Hepatocyte (in vitro differentiated cells): ENCODE data around the gene FOLR3. TPM values are rescaled to one million over a fixed set of nuclear protein-coding genes. Genes with fewer than 3 reads are reported as not detected.

Source experiments
- DNase-seq: peaks from one replicate; pipeline ENCODE4 v3.0.0-alpha.2; 2016; ENCODE audit warnings: low spot score
- H2AFZ ChIP-seq: fragments of 200-600 bp; sonication (generic); 2 replicates; pipeline ENCODE4 v1.6.0; 2016; ENCODE audit warnings: antibody characterized with exemption, mild to moderate bottlenecking
- H3K27ac ChIP-seq: fragments of 200-600 bp; sonication (generic); 2 replicates; pipeline ENCODE4 v1.5.1; 2016; ENCODE audit warnings: mild to moderate bottlenecking
- H3K27me3 ChIP-seq: fragments of 200-600 bp; sonication (generic); 2 replicates; pipeline ENCODE4 v1.6.1; 2016
- H3K36me3 ChIP-seq: fragments of 200-600 bp; sonication (generic); replicated peaks from 2 replicates; pipeline ENCODE4 v1.5.1; 2016; ENCODE audit warnings: low read depth; ENCODE audit not compliant: insufficient read depth
- H3K4me1 ChIP-seq: fragments of 200-600 bp; sonication (generic); 2 replicates; pipeline ENCODE4 v1.5.1; 2016; ENCODE audit warnings: mild to moderate bottlenecking, moderate library complexity; ENCODE audit not compliant: insufficient read depth
- H3K4me2 ChIP-seq: fragments of 200-600 bp; sonication (generic); 2 replicates; pipeline ENCODE4 v1.6.0; 2016
- H3K4me3 ChIP-seq: fragments of 200-600 bp; sonication (generic); 2 replicates; pipeline ENCODE4 v1.5.1; 2016; ENCODE audit warnings: mild to moderate bottlenecking
- H3K79me2 ChIP-seq: fragments of 200-600 bp; sonication (generic); 2 replicates; pipeline ENCODE4 v1.6.0; 2017; ENCODE audit warnings: mild to moderate bottlenecking
- H3K9me2 ChIP-seq: fragments of 200-600 bp; sonication (generic); replicated peaks from 2 replicates; pipeline ENCODE4 v1.6.0; 2017; ENCODE audit warnings: mild to moderate bottlenecking; ENCODE audit not compliant: insufficient read depth
- H3K9me3 ChIP-seq: fragments of 200-600 bp; sonication (generic); 2 replicates; pipeline ENCODE4 v1.5.1; 2016; ENCODE audit warnings: low read depth, mild to moderate bottlenecking
- H4K20me1 ChIP-seq: fragments of 200-600 bp; sonication (generic); 2 replicates; pipeline ENCODE4 v1.6.0; 2016; ENCODE audit warnings: mild to moderate bottlenecking; ENCODE audit not compliant: insufficient read depth, poor library complexity, severe bottlenecking
- EZH2 ChIP-seq: fragments of 200-600 bp; sonication (generic); IDR thresholded peaks from 2 replicates; pipeline ENCODE4 v1.6.1; 2016; ENCODE audit warnings: antibody characterized with exemption, mild to moderate bottlenecking, borderline replicate concordance
- EZH2phosphoT487 ChIP-seq: fragments of 200-600 bp; sonication (generic); IDR thresholded peaks from one replicate; pipeline ENCODE4 v1.6.1; 2018; ENCODE audit warnings: antibody characterized with exemption, mild to moderate bottlenecking, low read depth, moderate library complexity; ENCODE audit not compliant: unreplicated experiment, severe bottlenecking
- whole genome bisulfite sequencing: methylation state at CpG from one replicate; pipeline ENCODE4 v1.1.6; 2016; ENCODE audit warnings: low lambda C conversion rate; ENCODE audit errors: missing lambda C conversion rate; 5-methylcytosine and 5-hydroxymethylcytosine counted together
- polyA plus RNA-seq: library from polyadenylated mRNA; unstranded; fragments of >200 nt; fragmentation: Nextera tagmentation; extraction: Ambion mirVana; gene quantifications from 2 replicates; pipeline ENCODE4 v1.2.1, GENCODE V29; 2016
- total RNA-seq: library from RNA; depleted of rRNA; stranded (reverse); fragments of >200 nt; gene quantifications from 2 replicates; pipeline ENCODE4 v1.2.3, GENCODE V29; 2014
- TF ChIP-seq, protein P1 (sequence below): fragments of 200-600 bp; sonication (generic); IDR thresholded peaks from 2 replicates; pipeline ENCODE4 v1.5.1; 2016; ENCODE audit warnings: antibody characterized with exemption, mild to moderate bottlenecking; ENCODE audit not compliant: poor library complexity

The FOLR3 gene
- total and polyA plus RNA-seq, 2 experiments from 2014 or later = not detected

DNA sequence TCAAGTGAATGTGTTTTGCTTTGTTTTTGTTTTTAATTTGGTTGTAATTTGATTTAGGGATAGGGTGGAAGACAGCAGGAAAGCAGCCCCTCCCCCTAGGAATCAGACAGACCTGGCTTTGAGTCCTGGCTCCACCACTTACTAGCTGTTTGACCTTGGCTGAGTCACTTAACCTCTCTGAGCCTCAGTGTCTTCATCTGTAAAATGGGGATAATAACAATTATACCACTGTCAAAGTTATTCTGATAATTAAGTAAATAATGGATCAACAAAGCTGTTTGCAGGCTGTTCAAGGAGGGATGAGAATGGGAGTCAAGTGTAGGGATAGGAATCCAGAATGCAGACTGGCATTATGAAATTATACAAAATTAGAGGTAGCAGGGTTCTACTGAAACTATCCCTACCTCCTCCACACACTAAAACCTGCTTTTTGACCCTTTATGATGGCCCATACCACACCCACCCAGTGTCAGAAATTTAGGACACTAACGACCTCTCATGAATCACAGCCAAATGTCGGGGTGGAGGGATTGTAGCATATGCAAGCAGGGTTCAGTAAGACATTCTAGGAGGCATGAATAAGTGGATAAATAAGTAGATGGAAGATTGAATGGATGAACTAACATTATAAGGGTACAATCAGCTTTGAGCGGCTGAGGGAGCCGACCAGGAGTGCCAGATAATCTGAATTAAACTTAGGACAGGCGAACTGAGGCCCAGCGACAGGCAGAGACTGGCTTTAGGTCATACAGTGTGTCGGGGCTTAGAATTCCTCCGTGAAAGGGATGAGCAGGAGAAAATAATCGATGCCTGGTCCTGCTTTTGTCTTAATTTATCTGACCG is 24.0 kb upstream of the FOLR3 start:
- peak overlapping the region; percentile 1 for H3K4me3 ChIP-seq
- H3K4me1 ChIP-seq = peaks cover 12% of the 10 kb centered on the region
- 12% methylated on average over 10 of the region's 10 CpGs for WGBS
- no peaks in the 10 kb centered on the region for H3K79me2 ChIP-seq
- H3K27me3 ChIP-seq = no peaks in the 10 kb centered on the region
- peak overlapping the region; percentile 90 for H3K27ac ChIP-seq
- H2AFZ ChIP-seq = peak overlapping the region; percentile 1
- TF ChIP-seq, protein P1, sequence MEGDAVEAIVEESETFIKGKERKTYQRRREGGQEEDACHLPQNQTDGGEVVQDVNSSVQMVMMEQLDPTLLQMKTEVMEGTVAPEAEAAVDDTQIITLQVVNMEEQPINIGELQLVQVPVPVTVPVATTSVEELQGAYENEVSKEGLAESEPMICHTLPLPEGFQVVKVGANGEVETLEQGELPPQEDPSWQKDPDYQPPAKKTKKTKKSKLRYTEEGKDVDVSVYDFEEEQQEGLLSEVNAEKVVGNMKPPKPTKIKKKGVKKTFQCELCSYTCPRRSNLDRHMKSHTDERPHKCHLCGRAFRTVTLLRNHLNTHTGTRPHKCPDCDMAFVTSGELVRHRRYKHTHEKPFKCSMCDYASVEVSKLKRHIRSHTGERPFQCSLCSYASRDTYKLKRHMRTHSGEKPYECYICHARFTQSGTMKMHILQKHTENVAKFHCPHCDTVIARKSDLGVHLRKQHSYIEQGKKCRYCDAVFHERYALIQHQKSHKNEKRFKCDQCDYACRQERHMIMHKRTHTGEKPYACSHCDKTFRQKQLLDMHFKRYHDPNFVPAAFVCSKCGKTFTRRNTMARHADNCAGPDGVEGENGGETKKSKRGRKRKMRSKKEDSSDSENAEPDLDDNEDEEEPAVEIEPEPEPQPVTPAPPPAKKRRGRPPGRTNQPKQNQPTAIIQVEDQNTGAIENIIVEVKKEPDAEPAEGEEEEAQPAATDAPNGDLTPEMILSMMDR = no peak
- TF ChIP-seq EZH2phosphoT487 (no peak), EZH2 (no peak)
- H3K36me3 ChIP-seq = no peaks in the 10 kb centered on the region
- no peaks in the 10 kb centered on the region for H3K9me2 ChIP-seq
- H3K9me3 ChIP-seq = no peaks in the 10 kb centered on the region
- H3K4me2 ChIP-seq = peak overlapping the region; percentile 75
- DNase-seq = no peak
- no peaks in the 10 kb centered on the region for H4K20me1 ChIP-seq

DNA sequence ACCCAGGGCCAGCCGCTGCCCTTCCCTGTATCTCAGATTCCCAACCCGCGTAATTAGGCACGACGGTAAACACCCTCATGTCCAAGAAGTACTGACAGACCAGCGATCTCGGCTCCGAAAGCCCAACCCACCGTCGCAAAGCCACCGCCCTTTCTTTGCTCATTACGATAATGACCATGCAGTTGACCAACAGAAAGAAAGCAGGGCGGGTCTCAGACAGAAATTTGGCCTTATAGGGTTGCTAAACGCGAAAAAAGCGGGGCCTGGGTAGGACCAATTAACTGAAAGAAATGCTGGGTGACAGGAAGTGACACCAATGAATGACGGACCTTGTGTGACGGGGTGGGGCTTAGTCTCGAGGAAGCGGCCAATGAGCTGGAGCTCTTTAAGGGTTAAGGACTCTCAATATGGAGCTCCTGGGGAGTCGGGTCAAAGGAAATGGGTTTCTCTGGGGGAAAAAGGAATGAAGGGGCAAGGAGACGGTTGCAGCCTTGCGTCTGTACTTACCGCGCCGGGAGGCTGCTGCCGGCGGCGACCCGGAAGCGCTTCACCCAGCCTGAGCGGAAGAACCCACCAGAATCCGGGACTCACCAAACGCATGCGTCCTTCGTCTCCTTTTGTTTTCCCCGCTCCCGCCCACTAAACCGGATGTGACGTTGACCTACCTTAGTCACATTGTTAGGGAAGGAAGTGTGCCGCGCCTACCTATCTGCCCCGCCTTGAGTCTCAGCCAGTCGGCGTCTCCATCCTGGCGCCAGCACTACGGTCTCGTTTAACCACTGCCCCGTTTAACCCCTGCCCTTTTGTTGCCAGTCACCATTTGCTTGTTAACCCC is 23.2 kb upstream of the FOLR3 start, which contains the start of gene ANAPC15:
TSS of gene ANAPC15 (minus strand) at position 553 of the 835 bp plus-strand sequence. CDS start 1,419 bp downstream, outside the sequence.
- H3K79me2 ChIP-seq = no peaks in the 10 kb centered on the region
- 2% methylated on average over 49 of the region's 49 CpGs for WGBS

DNA sequence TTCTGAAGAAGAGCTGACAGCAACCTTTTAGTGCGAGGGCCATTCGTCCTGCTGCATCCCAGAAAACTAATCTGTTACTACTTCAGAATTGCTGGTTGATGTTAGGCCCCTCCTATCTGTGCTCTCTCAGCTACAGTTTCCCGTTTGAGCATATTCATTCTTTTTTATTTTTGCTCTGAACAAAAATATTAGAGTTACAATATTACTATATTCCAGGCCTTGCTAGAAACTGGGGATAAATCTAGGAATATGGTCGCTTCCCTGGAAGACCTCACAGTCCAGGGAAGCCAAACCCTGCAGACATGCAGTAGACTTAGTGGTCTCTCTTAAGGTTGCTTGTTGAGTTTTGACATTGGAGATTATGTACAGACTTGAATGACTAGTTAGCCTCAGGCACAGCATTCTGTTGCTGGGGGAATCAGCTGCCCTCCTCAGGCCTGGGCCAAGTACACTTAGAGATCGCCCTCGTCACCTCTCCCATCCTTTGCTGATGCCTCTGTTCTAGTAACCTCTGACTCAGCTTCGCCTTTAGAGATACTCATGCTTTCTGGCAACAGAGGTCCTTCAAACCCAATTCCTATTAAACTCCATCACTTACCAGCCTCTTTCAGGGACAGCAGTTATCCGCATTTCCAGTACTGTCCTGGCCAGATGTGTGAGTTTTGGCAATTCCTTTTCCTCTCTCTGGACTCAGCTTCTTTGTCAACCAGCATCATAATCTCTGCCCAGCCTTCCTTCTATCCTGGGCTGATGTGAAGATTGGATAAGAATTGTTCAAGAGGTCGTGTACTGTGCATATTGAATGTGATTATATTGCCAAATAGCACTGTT is 22.3 kb upstream of the FOLR3 start:
- Histone ChIP-seq H3K27me3 (no peaks in the 10 kb centered on the region), H3K36me3 (no peaks in the 10 kb centered on the region), H3K79me2 (no peaks in the 10 kb centered on the region), H3K27ac (peak overlapping the region; percentile 90), H3K9me3 (no peaks in the 10 kb centered on the region), H3K4me3 (peak overlapping the region; percentile 7), H3K4me2 (peak overlapping the region; percentile 75), H3K9me2 (no peaks in the 10 kb centered on the region), H4K20me1 (no peaks in the 10 kb centered on the region), H2AFZ (peak overlapping the region; percentile 68), H3K4me1 (peaks cover 12% of the 10 kb centered on the region)
- TF ChIP-seq EZH2 = no peak
- TF ChIP-seq EZH2phosphoT487 = no peak
- TF ChIP-seq, protein P1 = no peak
- 66% methylated on average over 9 of the region's 9 CpGs for WGBS
- DNase-seq = no peak

More for the DNA sequence above, 23.2 kb upstream of the FOLR3 start, which contains the start of gene ANAPC15:
- Histone ChIP-seq H3K27me3 (no peaks in the 10 kb centered on the region), H3K36me3 (no peaks in the 10 kb centered on the region), H3K4me3 (peak within 1 kb of the TSS; percentile 7), H4K20me1 (no peaks in the 10 kb centered on the region), H2AFZ (peak within 1 kb of the TSS; percentile 68), H3K9me2 (no peaks in the 10 kb centered on the region), H3K4me2 (peak within 1 kb of the TSS; percentile 75), H3K9me3 (no peaks in the 10 kb centered on the region), H3K4me1 (peaks cover 12% of the 10 kb centered on the region), H3K27ac (peak within 1 kb of the TSS; percentile 90)
- DNase-seq = peak; percentile 98
- no peak for TF ChIP-seq EZH2phosphoT487
- TF ChIP-seq, protein P1 = no peak
